Body of pancreas (tissue), 4 donors: ENCODE results near the gene ANXA9.

Experiments used
- CTCF ChIP-seq, 7 experiments: fragments of 450-650 bp in 4 of 7; fragments of 200-600 bp in 3 of 7; sonication (generic) in 3 of 7; IDR thresholded peaks; one replicate each; pipeline ENCODE4 v1.5.1; 2016 to 2019; ENCODE audit warnings: antibody characterized with exemption in 7 of 7
- POLR2A ChIP-seq, 3 donors: fragments of 450-650 bp; IDR thresholded peaks; one replicate each; pipeline ENCODE4 v1.6.1; 2016; ENCODE audit warnings: antibody characterized with exemption in 3 of 3, mild to moderate bottlenecking in 2 of 3

DNA sequence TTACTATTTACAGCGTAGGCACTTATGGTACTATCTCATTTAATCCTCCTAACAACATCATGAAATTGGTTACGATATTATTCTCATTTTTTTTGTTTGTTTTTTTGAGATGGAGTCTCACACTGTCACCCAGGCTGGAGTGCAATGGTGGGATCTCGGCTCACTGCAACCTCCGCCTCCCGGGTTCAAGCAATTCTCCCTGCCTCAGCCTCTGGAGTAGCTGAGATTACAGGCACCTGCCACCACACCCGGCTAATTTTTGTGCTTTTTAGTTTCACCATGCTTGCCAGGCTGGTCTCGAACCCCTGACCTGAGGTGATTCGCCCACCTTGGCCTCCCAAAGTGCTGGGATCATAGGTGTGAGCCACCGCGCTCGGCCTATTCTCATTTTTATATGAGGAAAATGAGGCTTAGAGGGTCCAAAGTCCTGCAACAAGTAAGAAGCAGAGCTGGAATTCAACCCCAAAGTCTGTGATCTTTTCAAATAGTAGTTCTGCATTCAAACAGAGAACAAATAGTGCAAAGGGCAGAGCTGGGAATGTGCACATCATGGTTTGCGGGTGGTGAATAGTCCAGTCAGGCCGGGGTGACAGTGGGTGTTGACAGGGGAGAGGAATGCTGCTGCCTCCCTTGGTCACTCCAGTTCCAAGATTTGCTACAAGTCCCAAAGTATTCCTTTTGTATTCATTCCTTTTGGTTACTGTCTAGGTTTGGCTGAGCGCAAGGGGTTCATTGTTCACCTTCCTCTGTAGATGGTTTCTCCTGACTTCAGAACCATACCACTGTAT, 30.8 kb downstream of the ANXA9 start:
- TF ChIP-seq CTCF (IDR thresholded peaks at IDR 0.05): no peak
- no peak for TF ChIP-seq POLR2A (IDR thresholded peaks at IDR 0.05)
